HG03432 (cell line): ENCODE results near the gene PTPRN2.
"Not testable (repeated sequence)": the region's sequence is repeated elsewhere in the genome, so short reads cannot be mapped to it uniquely, and the experiment has no call there.

Experiments used
- ATAC-seq: cut with Tn5 transposase; IDR thresholded peaks from one replicate; pipeline ENCODE4 v1.9.1; 2021; ENCODE audit warnings: mild to moderate bottlenecking, moderate library complexity; ENCODE audit not compliant: unreplicated experiment

Gene PTPRN2

DNA sequence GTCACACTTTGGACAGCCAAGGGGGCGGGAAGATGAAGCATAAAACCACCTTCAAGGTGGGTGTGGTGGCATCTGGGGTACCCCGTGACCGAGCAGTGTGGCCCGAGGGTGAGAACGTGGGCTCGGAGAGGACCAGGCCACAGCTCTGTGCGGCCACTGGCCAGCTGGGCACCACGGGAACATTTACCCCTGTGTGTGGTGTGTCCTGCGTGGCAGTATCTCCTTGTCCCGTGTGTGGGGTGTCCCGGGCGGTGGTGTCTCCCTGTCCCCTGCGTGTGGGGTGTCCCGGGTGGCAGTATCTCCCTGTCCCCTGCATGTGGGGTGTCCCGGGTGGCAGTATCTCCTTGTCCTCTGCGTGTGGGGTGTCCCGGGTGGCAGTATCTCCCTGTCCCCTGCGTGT lies 680.5 kb downstream of the PTPRN2 start:
- ATAC-seq = no peak

DNA sequence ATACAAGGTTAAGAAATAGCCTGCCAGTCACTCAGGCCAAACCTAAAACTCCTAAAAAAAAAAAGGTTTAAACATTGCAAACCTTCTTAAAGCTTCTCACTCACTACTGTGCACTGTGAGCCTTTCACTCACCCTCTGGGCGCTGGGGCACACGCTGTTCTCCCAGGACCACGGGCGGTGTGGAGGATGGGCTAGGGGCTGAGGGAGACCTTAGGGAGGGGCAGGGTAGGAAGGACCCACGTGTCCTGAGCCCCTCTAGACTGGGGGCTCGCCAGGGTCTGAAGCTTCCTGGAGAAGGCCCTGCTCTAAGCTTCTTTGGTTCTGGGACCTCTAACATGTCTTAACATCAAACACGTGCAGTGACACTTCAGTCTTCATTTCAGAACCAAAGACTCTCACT lies 681.0 kb downstream of the PTPRN2 start:
- no peak for ATAC-seq

DNA sequence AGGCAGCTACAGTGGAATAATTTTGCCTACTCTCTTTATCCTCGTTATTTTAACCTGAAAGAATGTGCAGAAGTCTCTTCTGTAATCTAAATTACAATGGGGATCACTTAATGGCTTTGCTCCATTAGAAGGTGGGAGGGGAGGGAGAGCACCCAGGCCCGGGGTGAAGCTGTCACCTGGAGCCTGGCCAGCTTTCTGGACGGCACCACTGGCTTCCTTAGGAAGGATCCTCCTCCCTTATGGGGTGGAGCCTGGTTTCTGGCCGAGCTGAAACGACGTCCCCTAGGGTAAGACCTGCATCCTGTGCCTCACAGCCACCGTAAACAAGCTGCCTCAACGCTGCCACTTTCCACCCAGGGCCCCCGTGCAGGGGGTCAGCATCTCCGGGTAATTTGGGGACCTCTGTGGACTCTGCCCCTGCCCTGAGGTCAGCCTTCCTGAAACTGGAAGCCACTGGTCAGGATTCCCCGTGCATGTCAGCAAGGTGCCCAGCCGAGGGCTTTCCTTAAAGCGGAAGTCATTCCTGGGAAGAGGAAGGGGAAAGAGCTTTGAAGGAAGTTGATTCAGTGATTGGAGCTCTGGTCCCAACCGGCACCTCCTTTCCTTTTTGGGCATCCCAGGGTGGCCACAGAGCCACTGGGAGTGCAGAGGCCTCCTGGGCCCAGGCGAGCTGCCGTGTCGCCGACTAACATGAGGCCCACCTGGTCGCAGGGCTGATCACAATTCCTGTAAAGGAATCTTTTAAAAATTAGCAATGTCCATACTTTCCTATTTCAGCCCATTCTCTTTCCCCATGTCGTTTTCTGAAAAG lies 681.8 kb downstream of the PTPRN2 start:
- no peak for ATAC-seq

DNA sequence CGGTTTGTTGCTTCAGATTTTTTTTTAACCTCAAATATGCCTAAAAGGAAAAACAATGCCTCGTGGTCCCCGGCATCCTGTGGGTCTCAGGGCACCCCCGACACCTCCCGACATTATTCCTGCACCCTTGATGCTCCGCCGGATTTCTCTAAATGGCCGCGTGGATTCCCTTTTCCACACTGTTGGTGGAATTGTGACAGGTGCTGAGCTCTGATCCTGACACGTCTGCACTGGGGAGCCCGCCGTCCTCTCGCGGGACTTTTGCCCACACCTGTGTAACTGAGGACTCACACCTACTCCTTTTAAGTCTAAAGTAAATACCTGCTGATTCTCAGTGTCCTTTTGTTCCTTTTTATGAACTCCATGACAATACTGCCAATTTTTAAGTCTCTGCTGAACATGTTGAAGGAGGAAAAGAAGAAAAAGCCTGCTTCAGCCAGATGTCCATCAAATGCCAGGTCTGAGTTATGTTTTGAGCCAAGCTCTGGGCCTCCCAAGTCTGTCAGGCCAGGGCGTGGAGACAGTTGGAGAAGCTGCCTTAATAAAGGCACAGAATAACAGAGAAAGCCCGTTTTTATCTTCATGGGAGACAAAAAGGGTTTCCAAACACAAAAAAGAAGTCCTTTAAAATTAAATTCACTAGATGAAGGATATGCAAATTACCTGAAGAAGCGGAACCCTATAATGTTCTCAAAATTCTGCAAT lies 682.6 kb downstream of the PTPRN2 start:
- no peak for ATAC-seq

DNA sequence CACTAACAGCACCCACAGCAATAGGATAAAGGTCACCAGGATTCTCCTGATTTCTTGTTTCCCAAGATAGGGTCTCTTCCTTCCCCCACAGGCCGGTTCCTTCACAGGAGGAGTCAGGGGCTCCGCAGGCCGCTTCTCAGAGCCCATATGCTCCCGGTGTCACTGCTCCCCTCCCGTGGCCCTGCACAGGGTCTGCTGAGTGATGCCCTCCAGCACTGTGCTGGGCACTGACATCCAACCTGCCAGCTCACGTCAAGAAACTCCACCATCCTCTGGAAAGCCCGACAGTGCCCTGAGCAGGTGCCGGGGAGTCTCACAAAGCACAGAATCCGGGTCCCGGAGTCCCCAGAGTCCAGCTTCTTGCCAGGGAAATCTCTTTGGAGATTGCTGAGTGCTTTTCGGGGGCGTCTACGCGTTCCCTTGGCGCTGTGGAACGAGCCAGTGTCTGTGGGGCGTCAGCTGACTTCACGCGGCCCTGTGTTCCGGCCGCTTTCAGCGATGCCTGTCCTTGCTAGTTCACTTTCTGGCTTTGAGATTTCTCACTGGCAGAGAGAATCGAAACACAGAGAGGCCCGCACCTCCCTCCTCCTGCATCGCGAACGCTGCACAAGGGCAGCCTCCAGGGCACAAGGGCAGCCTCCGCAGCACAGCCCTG lies 683.3 kb downstream of the PTPRN2 start:
- ATAC-seq = no peak

DNA sequence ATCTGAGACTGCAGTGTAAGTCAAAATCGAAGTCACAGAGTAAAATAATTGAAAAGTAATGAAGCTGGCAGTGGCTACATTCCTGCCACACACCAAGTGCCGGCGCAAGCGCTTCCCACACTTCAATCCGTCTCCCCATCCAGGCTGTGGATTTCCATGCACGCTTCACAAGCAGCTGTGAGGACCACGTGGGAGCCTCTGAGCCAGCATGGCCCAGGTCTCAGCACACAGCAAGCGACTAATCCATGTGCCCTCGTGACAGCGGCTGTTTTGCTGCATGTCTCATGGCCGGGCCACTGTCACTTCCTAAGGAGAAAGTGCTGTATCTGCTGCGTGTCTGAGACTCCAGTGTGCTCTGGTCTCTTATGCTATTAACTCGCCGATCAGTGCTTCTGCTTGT lies 683.9 kb downstream of the PTPRN2 start:
- ATAC-seq = no peak

DNA sequence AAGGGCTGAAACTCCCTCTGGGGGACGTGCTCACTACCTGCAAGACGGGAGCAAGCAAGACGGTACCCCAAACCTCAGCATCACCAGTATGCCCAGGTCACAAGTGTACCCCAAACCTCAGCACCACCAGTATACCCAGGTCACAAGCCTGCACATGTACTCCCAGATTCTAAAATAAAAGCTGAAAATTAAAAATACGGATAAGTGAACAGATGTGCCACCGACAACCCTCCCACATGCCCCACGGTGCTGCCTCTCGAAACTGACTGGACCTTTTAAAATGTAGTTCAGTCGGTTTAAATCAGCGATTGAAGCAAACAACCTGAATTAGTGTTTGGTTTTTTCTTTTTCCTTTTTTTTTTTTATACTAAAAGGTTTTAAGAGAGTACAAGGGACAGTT lies 684.3 kb downstream of the PTPRN2 start:
- no peak for ATAC-seq

DNA sequence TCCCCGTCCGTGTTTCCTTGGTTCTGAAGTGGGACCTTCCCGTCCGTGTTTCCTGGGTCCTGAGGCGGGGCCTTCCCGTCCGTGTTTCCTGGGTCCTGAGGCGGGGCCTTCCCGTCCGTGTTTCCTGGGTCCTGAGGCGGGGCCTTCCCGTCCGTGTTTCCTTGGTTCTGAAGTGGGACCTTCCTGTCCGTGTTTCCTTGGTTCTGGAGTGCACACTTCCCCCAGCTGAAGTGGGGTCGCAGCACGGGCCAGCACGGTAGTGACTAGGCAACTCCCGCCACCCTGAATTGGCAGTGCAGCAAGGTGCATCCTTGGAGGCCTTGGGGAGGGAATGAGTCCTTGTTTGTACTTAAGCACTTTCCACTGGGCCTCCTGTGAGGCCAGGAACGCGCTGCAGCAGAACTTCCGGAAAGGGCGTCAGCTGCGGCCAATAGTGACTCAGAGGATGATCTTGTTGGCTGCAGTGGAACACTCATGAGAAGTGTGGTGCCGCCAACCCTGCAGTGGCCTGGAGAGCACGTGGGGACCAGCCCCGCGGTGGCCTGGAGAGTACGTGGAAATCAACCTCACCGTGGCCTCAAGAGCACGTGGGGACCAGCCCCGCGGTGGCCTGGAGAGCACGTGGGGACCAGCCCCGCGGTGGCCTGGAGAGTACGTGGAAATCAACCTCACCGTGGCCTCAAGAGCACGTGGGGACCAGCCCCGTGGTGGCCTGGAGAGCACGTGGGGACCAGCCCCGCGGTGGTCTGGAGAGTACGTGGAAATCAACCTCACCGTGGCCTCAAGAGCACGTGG lies 685.6 kb downstream of the PTPRN2 start:
- ATAC-seq = not testable (repeated sequence)

DNA sequence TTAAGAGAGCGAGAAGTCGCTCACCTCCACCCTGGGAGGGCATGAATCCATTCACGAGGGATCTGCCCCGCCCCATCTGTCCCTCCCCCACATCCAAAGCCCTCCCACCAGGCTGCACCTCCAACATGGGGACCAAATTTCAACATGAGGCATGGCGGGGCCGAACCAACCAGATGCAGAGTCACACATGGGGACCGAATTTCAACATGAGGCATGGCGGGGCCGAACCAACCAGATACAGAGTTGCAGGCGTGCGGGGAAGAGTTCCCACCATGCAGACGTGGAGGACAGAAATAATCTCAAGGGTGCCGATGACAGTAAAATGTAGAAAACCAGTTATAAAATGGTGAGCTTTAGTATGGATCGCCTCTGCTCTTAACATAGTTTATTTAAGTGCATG lies 686.5 kb downstream of the PTPRN2 start:
- ATAC-seq = no peak

DNA sequence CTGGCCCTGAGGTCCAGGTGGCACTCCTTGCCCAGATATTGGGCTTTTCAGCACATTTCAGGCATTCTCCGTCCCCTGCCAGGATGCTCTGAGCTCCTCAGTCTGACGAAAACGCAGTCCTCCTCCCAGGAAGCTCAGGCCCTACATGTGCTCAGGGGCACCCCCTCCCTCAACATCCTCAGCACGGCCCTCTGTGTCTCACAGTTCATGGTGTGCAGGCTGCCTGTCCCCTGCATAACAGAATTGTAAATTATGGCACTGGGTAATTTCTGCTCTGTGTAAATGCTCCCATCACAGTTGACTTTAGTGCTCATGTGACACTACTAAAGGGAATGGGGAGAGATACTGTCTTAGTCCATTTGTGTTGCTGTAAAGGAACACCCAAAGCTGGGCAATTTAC lies 687.1 kb downstream of the PTPRN2 start:
- no peak for ATAC-seq

DNA sequence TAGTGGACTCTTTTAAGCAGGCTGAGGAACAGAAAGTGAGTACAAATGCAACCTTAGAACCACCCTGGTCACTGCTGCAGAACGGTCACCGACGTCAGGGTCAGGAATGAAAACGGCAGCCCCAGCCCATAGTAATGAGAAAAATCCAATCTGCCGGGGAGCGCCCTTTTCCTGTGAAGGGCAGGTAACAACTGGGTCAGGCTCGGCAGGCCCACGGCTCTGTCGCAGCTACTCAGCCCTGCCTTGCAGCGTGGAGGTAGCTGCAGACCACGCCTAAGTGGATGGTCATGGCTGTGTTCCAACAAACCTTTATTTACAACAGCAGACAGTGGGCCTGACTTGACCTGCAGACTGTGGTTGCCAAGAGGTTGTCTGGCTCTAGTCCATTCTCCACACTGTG lies 687.6 kb downstream of the PTPRN2 start:
- ATAC-seq = no peak

DNA sequence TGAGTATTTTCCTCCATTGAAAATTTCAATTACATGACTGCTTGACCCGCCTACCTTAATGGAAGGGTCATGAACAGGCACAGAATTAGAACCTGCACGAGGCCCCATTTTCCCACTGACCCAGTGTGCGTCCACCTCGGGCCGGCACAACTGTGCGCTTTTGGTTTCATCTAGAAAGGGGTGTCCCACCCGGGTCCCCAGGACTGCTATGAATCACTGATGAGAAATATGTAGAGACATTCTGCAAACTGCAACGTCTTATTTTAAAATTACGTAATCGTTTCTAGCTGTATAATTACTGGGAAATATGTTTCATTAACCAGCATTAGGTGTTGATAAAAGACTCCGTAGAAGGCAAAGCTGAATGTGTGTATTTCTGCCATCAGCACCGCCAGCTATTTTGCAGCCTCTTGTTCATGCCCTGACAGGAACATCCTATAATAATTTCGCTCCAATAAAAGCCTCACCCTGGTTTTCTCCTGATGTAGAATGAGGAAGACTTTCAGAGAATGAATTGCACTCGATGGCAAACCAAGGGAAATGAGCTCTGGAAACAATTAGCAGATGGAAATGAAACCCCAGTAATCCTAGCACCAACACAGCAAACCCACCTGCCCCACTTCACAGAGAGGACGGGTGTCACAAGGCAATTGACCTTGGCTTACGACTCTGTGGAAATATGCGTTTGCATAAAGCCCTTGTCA lies 688.7 kb downstream of the PTPRN2 start:
- ATAC-seq = no peak

DNA sequence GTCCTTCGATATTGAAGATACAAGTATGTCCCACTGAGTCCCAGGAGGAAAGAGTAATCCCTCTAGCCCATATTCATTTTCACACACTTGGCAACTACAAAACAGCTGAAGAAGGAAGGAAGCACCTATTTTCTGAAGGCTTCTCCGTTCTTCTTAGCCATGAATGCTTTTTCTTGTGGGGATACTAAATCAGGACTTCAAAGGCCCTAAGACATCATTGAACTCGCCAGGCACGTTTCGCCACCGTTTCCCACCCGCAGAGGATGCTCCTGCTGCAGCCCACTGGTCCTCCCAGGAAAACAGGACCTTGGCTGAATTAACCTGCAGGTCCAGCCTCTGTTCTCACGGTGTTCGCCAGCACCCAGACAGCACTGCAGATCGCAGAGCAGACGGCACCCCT lies 689.4 kb downstream of the PTPRN2 start:
- ATAC-seq = no peak

DNA sequence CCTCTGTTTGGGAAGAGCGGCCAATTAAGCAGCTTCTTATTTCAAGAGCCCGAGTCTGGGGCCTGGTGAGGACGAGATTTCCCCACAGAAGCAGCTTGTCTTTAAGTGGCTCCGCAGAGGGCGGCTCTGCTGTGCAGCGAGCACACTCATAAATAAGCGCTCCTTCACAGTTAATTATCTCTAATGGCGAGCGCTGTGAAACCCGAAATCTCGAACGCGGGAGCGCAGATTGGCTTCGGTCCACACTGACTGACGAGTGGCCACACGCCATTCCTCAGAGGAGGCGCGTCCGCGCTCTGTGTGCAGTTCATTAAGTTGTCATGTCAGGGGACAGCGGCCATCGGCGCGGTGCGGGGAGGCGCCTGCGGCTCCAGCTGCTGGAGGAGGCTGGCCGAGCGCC lies 689.9 kb downstream of the PTPRN2 start:
- no peak for ATAC-seq

DNA sequence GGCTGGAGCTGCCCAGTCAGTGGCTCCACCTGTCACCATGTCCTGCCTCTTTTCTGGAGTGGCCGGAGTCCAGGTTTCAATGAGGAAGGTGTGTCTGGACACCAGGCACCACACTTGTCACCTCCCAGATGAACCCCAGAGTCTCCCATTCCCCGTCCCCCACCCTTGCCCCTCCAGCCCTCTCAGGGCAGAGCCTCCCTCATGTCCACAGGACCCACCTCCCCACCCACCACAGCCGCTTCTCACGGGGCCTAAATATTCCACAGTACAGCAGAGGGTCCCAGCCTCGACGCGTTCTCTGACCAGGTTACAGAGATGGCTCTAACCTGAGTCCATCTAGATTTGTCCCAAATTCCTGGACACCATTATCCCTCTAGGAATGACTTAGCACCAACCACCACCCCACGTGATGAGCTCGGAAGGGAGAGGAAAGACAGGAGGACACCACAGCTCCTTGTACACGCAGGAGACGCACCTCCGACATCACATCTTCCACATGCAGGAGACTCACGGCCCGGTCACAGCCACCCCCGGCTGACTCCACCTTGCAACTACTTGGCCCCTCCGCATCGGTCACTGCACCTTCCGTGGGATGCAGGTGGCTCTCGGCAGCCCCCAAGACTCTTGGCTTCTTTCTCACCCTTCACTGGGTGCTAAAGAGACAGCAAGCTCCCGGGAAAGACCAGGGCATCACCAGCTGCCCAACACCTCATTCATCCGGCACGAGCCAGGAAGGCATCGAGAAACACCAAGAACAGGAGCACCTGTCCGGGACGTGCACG lies 690.7 kb downstream of the PTPRN2 start:
- ATAC-seq = no peak

DNA sequence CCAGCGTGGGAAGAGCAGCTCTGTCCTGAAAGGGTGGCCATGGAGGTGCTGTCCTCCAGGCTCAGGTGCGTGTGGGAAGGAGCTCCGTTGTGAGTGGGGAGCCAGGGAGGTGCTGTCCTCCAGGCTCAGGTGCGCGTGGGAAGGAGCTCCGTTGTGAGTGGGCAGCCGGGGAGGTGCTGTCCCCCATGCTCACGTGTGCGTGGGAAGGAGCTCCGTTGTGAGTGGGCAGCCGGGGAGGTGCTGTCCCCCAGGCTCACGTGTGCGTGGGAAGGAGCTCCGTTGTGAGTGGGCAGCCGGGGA lies 691.3 kb downstream of the PTPRN2 start:
- ATAC-seq = not testable (repeated sequence)

DNA sequence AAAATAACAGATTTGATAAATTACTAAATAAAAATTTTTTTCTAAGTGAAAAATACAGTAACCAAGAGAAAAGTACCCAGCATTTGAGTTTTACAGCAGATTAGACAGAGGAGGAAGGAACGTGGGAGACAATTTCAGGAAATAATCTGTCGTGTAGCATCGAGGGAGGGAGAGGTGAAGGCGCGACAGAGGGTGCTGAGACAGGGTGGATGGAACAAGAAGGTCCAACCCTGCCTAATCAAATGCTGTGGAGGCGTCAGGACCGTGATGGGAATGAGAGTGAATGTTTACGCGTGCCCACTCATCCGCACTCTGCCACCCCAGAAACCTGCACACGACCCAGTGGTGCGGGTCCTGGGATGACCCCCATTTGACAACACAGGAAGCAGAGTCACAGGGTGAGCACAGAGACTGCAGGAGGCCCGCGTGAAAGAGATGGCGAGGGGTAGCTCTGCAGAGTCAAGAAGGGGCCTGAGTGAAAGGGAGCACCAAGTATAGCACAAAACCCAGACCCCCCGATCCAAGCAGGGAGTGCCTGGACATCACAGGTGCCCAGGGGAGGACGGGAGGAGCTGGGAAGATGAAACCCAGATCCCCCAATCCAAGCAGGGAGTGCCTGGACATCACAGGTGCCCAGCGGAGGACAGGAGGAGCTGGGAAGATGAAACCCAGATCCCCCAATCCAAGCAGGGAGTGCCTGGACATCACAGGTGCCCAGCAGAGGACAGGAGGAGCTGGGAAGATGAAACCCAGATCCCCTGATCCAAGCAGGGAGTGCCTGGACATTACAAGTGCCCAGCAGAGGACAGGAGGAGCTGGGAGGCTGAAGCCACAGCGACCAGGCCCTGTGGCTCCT lies 691.9 kb downstream of the PTPRN2 start:
- no peak for ATAC-seq

DNA sequence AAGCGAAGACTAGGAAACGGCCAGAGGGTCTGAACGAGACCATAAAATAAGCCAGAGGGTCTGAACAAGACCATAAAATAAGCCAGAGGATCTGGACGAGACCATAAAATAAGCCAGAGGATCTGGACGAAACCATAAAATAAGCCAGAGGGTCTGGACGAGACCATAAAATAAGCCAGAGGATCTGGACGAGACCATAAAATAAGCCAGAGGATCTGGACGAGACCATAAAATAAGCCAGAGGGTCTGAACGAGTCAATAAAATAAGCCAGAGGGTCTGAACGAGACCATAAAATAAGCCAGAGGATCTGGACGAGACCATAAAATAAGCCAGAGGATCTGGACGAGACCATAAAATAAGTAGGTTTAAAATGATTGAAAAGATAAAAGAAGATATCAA lies 692.5 kb downstream of the PTPRN2 start:
- ATAC-seq = not testable (repeated sequence)

DNA sequence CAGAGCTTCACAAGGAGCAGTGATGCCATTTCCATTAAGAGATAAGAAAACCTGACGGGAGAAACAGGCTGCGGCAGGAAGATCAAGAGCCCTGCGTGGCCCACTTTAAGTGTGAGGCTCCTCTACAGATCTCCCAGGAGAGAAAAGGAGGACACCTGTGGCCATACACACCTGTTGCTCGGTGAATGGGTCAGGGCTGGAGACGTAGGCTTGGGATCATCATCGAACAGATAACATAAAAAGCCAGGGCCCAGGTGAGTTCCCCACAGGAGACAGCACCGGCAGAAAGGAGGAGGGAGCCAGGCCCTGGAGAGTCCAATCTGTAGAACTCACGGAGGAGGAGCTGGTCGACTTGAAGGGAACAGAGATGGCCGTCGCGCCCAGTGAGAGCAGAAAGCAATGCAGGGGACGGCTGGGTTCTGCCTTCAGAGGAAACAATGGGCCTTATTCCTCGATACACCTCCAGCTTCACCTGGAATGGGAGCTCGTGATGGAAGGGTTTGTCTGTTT lies 694.0 kb downstream of the PTPRN2 start:
- ATAC-seq = no peak
